Measurements from ENCODE around the gene ZNF362.

GRCh38 chr1:33288976-33289857 lies 32.9 kb downstream of the ZNF362 start:
- TF ChIP-seq CTCF (conservative IDR thresholded peaks at IDR 0.05; ENCODE audit: low read length), result no peak
- no peak for TF ChIP-seq EZH2phosphoT487 (IDR thresholded peaks at IDR 0.05; ENCODE audit: borderline replicate concordance, low read depth, low read length)
